ENCODE results near the gene ANGEL1. TPM values are rescaled to one million over a fixed set of nuclear protein-coding genes. Genes with fewer than 3 reads are reported as not detected.

ANGEL1 gene
- total RNA-seq, 2 experiments from 2014 or later = 17.6 to 33.7 TPM

GRCh38 chr14:76856769-76857168 is 44.1 kb upstream of the ANGEL1 start:
- Histone ChIP-seq H3K4me2 (ENCODE audit: low read length) (no peak overlapping the region), H3K9me2 (ENCODE audit: insufficient read depth, low read length) (no peaks in the 10 kb centered on the region), H3K27ac (ENCODE audit: low read depth, low read length, poor library complexity, severe bottlenecking) (no peak overlapping the region), H3K9me3 (ENCODE audit: low read length) (no peaks in the 10 kb centered on the region), H2AFZ (ENCODE audit: low read length) (no peak overlapping the region), H3K36me3 (ENCODE audit: insufficient read depth, low read length) (no peaks in the 10 kb centered on the region), H3K79me2 (ENCODE audit: insufficient read depth, low read depth, low read length) (no peaks in the 10 kb centered on the region), H4K20me1 (ENCODE audit: insufficient read depth, low read length) (no peaks in the 10 kb centered on the region), H3K4me1 (ENCODE audit: insufficient read depth, low read length, poor library complexity, severe bottlenecking) (no peaks in the 10 kb centered on the region), H3K4me3 (ENCODE audit: low read depth, low read length, poor library complexity, severe bottlenecking) (no peak overlapping the region)
- BruUV-seq (replicated peaks) = no TSS peak
- POLR2A ChIA-PET = no interaction called here
- CTCF ChIA-PET (ENCODE audit: unreplicated experiment) = no interaction called here
- intact Hi-C loops (cut with micrococcal nuclease; ENCODE audit: unreplicated experiment) = no loop called here
- no peak for DNase-seq (ENCODE audit: low spot score)
- no peak for TF ChIP-seq EZH2phosphoT487 (IDR thresholded peaks at IDR 0.05; ENCODE audit: borderline replicate concordance, low read depth, low read length)

DNA sequence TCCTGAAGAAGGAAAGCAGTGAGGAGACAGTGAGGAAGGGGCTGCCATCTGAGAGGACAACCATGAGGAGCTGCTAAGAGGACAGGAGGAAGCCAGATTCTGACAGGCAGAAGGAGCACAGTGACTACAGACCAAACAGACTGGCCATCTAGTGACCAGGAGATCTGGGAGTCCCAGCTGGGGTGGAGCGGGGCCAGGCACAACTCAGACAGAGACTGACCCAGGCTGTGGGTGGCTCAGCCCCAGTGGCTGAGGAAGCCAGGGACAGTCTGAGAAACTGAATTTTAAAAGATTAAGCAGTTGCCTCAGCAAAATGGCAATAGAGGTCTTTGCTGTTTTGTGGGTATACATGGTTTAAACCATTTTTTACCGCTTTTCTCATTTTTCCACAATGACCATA is 42.4 kb upstream of the ANGEL1 start:
- Histone ChIP-seq H3K36me3 (ENCODE audit: insufficient read depth, low read length) (no peaks in the 10 kb centered on the region), H3K79me2 (ENCODE audit: insufficient read depth, low read depth, low read length) (no peaks in the 10 kb centered on the region), H3K4me1 (ENCODE audit: insufficient read depth, low read length, poor library complexity, severe bottlenecking) (no peaks in the 10 kb centered on the region), H3K4me2 (ENCODE audit: low read length) (no peak overlapping the region), H3K27ac (ENCODE audit: low read depth, low read length, poor library complexity, severe bottlenecking) (no peak overlapping the region), H3K4me3 (ENCODE audit: low read depth, low read length, poor library complexity, severe bottlenecking) (no peak overlapping the region), H3K9me2 (ENCODE audit: insufficient read depth, low read length) (no peaks in the 10 kb centered on the region), H4K20me1 (ENCODE audit: insufficient read depth, low read length) (no peaks in the 10 kb centered on the region), H3K9me3 (ENCODE audit: low read length) (no peaks in the 10 kb centered on the region), H2AFZ (ENCODE audit: low read length) (no peak overlapping the region)
- DNase-seq (ENCODE audit: low spot score) = no peak
- intact Hi-C loops (cut with micrococcal nuclease; ENCODE audit: unreplicated experiment) = no loop called here
- ChIA-PET CTCF (ENCODE audit: unreplicated experiment) (no interaction called here), POLR2A (no interaction called here)
- TF ChIP-seq EZH2phosphoT487 (IDR thresholded peaks at IDR 0.05; ENCODE audit: borderline replicate concordance, low read depth, low read length) (no peak), CTCF (conservative IDR thresholded peaks at IDR 0.05; ENCODE audit: low read length) (no peak)
- BruUV-seq (replicated peaks) = no TSS peak

DNA sequence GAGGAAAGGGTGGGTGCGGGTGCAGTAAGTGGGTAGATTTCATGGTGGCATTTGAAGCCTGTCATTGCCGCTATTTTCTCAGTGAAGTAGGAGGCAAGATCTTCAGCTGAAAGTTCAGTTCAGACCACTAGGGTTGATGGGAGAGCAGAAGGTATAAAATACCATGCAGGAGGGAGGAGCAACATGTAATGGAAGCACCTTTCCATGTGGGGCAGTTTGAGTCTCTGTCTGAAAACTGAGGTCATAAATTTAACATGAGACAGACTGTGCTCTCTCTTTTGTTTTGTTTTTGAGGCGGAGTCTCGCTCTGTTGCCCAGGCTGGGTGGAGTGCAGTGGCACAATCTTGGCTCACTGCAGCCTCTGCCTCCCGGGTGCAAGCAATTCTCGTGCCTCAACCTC is 36.2 kb upstream of the ANGEL1 start:
- no peaks in the 10 kb centered on the region for H3K36me3 ChIP-seq (ENCODE audit: insufficient read depth, low read length)
- BruUV-seq (replicated peaks) = no TSS peak
- no peak overlapping the region for H3K4me3 ChIP-seq (ENCODE audit: low read depth, low read length, poor library complexity, severe bottlenecking)
- no peaks in the 10 kb centered on the region for H4K20me1 ChIP-seq (ENCODE audit: insufficient read depth, low read length)
- DNase-seq (ENCODE audit: low spot score) = no peak
- TF ChIP-seq CTCF (conservative IDR thresholded peaks at IDR 0.05; ENCODE audit: low read length) (no peak), EZH2phosphoT487 (IDR thresholded peaks at IDR 0.05; ENCODE audit: borderline replicate concordance, low read depth, low read length) (no peak)
- no peaks in the 10 kb centered on the region for H3K9me2 ChIP-seq (ENCODE audit: insufficient read depth, low read length)
- H3K9me3 ChIP-seq (ENCODE audit: low read length) = no peaks in the 10 kb centered on the region
- CTCF ChIA-PET (ENCODE audit: unreplicated experiment) = no interaction called here
- H3K79me2 ChIP-seq (ENCODE audit: insufficient read depth, low read depth, low read length) = no peaks in the 10 kb centered on the region
- H3K4me1 ChIP-seq (ENCODE audit: insufficient read depth, low read length, poor library complexity, severe bottlenecking) = peaks cover 20% of the 10 kb centered on the region
- no peak overlapping the region for H2AFZ ChIP-seq (ENCODE audit: low read length)
- no peak overlapping the region for H3K27ac ChIP-seq (ENCODE audit: low read depth, low read length, poor library complexity, severe bottlenecking)
- POLR2A ChIA-PET = no interaction called here
- intact Hi-C loops (cut with micrococcal nuclease; ENCODE audit: unreplicated experiment) = no loop called here
- H3K4me2 ChIP-seq (ENCODE audit: low read length) = no peak overlapping the region

Data from OCI-LY7 (cell line).